ENCODE measurements around the gene P2RX2.

GRCh38 chr12:132649226-132649945, 30.8 kb downstream of the P2RX2 start:
- TF ChIP-seq GATA2 (IDR thresholded peaks at IDR 0.05; ENCODE audit: low read depth, low read length), result no peak
- TF ChIP-seq GATA3 (IDR thresholded peaks at IDR 0.05; ENCODE audit: low read depth, low read length), result no peak
